Breast epithelium (tissue), 4 donors: Measurements from ENCODE around the gene ANO2. TPM values are rescaled to one million over a fixed set of nuclear protein-coding genes. Genes with fewer than 3 reads are reported as not detected.

ENCODE experiments used
- DNase-seq, 2 donors: peaks; one replicate each; pipeline ENCODE4 v3.0.0-alpha.2; 2019; ENCODE audit warnings: low spot score in 2 of 2
- H3K27ac ChIP-seq, 2 donors: fragments of 200-600 bp; sonication (generic) in 1 of 2; one replicate each; pipeline ENCODE4 v1.5.1; 2016 to 2019; ENCODE audit warnings: mild to moderate bottlenecking in 1 of 2
- H3K27me3 ChIP-seq, 2 donors: fragments of 200-600 bp; sonication (generic) in 1 of 2; one replicate each; pipeline versions ENCODE4 v1.5.1 to v1.6.0; 2017 to 2019; ENCODE audit warnings: control low read depth in 1 of 2, mild to moderate bottlenecking in 1 of 2
- H3K36me3 ChIP-seq: fragments of 200-600 bp; one replicate; pipeline ENCODE4 v1.5.1; 2019
- H3K4me1 ChIP-seq, 2 donors: fragments of 200-600 bp; sonication (generic); one replicate each; pipeline ENCODE4 v1.5.1; 2016 to 2019; ENCODE audit warnings: control low read depth in 1 of 2
- H3K4me3 ChIP-seq, 3 donors: fragments of 200-600 bp; sonication (generic); 1 replicate in 2 of 3; 2 replicates in 1 of 3; pipeline ENCODE4 v1.5.1; 2016 to 2019; ENCODE audit warnings: mild to moderate bottlenecking in 3 of 3, moderate library complexity in 2 of 3
- H3K9me3 ChIP-seq, 2 donors: fragments of 200-600 bp; sonication (generic) in 1 of 2; one replicate each; pipeline ENCODE4 v1.5.1; 2016 to 2019; ENCODE audit warnings: control low read depth in 1 of 2
- CTCF ChIP-seq, 3 donors: fragments of 450-650 bp; IDR thresholded peaks; one replicate each; pipeline ENCODE4 v1.5.1; 2016 to 2017; ENCODE audit warnings: antibody characterized with exemption in 3 of 3, mild to moderate bottlenecking in 3 of 3, moderate library complexity in 3 of 3
- POLR2A ChIP-seq: fragments of 450-650 bp; IDR thresholded peaks from one replicate; pipeline ENCODE4 v1.6.1; 2016; ENCODE audit warnings: antibody characterized with exemption, mild to moderate bottlenecking, moderate library complexity
- POLR2AphosphoS5 ChIP-seq, 3 donors: sonication (generic); formaldehyde crosslinking; IDR thresholded peaks; one replicate each; pipeline ENCODE4 v1.6.1; 2017; ENCODE audit warnings: antibody characterized with exemption in 3 of 3
- intact Hi-C: fragments of 100-400 bp; cut with DNase I; formaldehyde crosslinking; loops from one replicate; pipeline ENCODE4 v1.15.1; 2023; ENCODE audit warnings: low total_unique reads
- total RNA-seq, 3 donors: library from RNA; depleted of rRNA; stranded (reverse); fragments of >200 nt; gene quantifications; one replicate each; pipeline ENCODE4 v1.1.0, GENCODE V29; 2016

The ANO2 gene
- total RNA-seq, 3 donors from 2014 or later, result 5.0 to 33.1 (median 16.8) TPM

- Histone ChIP-seq H3K4me3 (no peak overlapping the region), H3K36me3 (no peaks in the 10 kb centered on the region), H3K9me3 (no peaks in the 10 kb centered on the region), H3K27me3 (peaks cover 0 to 6% of the 10 kb centered on the region in 2 donors), H3K27ac (no peak overlapping the region), H3K4me1 (no peaks in the 10 kb centered on the region)
- TF ChIP-seq CTCF (IDR thresholded peaks at IDR 0.05) (no peak), POLR2A (no peak), POLR2AphosphoS5 (IDR thresholded peaks at IDR 0.05) (no peak)
- no peak for DNase-seq
- intact Hi-C loops, result no loop called here
These were observed 376.6 kb downstream of the ANO2 start for GRCh38 chr12:5568325-5568981.

- Histone ChIP-seq H3K4me1 (no peaks in the 10 kb centered on the region), H3K27me3 (peaks cover 0 to 6% of the 10 kb centered on the region in 2 donors), H3K27ac (no peak overlapping the region), H3K9me3 (no peaks in the 10 kb centered on the region), H3K36me3 (no peaks in the 10 kb centered on the region), H3K4me3 (no peak overlapping the region)
- TF ChIP-seq CTCF (IDR thresholded peaks at IDR 0.05), result no peak
- TF ChIP-seq POLR2AphosphoS5 (IDR thresholded peaks at IDR 0.05), result no peak
- TF ChIP-seq POLR2A, result no peak
- intact Hi-C loops, result no loop called here
- DNase-seq, result no peak
These were observed 377.9 kb downstream of the ANO2 start for GRCh38 chr12:5567016-5567725.

- no peak for DNase-seq
- no peaks in the 10 kb centered on the region for H3K4me1 ChIP-seq
- H3K36me3 ChIP-seq, result no peaks in the 10 kb centered on the region
- TF ChIP-seq CTCF (IDR thresholded peaks at IDR 0.05) (no peak), POLR2A (no peak), POLR2AphosphoS5 (IDR thresholded peaks at IDR 0.05) (no peak)
- H3K27ac ChIP-seq, result no peak overlapping the region
- intact Hi-C loops, result no loop called here
- peaks cover 0 to 5% of the 10 kb centered on the region in 2 donors for H3K27me3 ChIP-seq
- H3K4me3 ChIP-seq, result no peak overlapping the region
- no peaks in the 10 kb centered on the region for H3K9me3 ChIP-seq
These were observed 379.0 kb downstream of the ANO2 start for GRCh38 chr12:5565933-5566599.

GRCh38 chr12:5562581-5562980, 382.5 kb downstream of the ANO2 start:
- Histone ChIP-seq H3K4me1 (no peaks in the 10 kb centered on the region), H3K27me3 (no peaks in the 10 kb centered on the region), H3K9me3 (no peaks in the 10 kb centered on the region), H3K4me3 (no peak overlapping the region), H3K27ac (no peak overlapping the region), H3K36me3 (no peaks in the 10 kb centered on the region)
- no peak for DNase-seq
- no peak for TF ChIP-seq POLR2AphosphoS5 (IDR thresholded peaks at IDR 0.05)
- no peak for TF ChIP-seq CTCF (IDR thresholded peaks at IDR 0.05)
- TF ChIP-seq POLR2A, result no peak
- intact Hi-C loops, result no loop called here

- H3K36me3 ChIP-seq, result no peaks in the 10 kb centered on the region
- TF ChIP-seq POLR2AphosphoS5 (IDR thresholded peaks at IDR 0.05), result no peak
- no peak for TF ChIP-seq CTCF (IDR thresholded peaks at IDR 0.05)
- TF ChIP-seq POLR2A, result no peak
- intact Hi-C loops, result no loop called here
- H3K4me3 ChIP-seq, result no peak overlapping the region
- no peaks in the 10 kb centered on the region for H3K9me3 ChIP-seq
- H3K27me3 ChIP-seq, result no peaks in the 10 kb centered on the region
- no peak overlapping the region for H3K27ac ChIP-seq
- H3K4me1 ChIP-seq, result no peaks in the 10 kb centered on the region
- no peak for DNase-seq
These were observed 383.2 kb downstream of the ANO2 start for GRCh38 chr12:5561846-5562245.
